K562 (cell line): Measurements from ENCODE around the gene ZNF749. TPM values are rescaled to one million over a fixed set of nuclear protein-coding genes. Genes with fewer than 3 reads are reported as not detected.
A peak's percentile ranks its signal among the peaks of the same experiment; 100 is the strongest.

Source experiments
- CBFB ChIP-seq: sonication (generic); formaldehyde crosslinking; IDR thresholded peaks from 2 replicates; pipeline ENCODE4 v1.4.0; 2020; ENCODE audit warnings: mild to moderate bottlenecking, missing genetic modification reagents
- COPS2 ChIP-seq: fragments of 450-650 bp; conservative IDR thresholded peaks from 2 replicates; pipeline ENCODE4 v1.6.1; 2016; ENCODE audit warnings: mild to moderate bottlenecking, moderate library complexity
- CREBBP ChIP-seq: IDR thresholded peaks from one replicate; pipeline ENCODE4 v1.6.1; 2012; ENCODE audit warnings: low read depth, mild to moderate bottlenecking, control low read depth, inconsistent platforms, low read length
- KLF6 ChIP-seq: fragments of 250-450 bp; sonication (Bioruptor Pico); IDR thresholded peaks from 2 replicates; pipeline ENCODE4 v1.4.0; 2020; ENCODE audit warnings: mild to moderate bottlenecking, moderate library complexity, borderline replicate concordance
- NFIC ChIP-seq: fragments of 450-650 bp; IDR thresholded peaks from 2 replicates; pipeline ENCODE4 v1.6.1; 2017; ENCODE audit warnings: mild to moderate bottlenecking, inconsistent platforms
- PCBP2 ChIP-seq: fragments of 200-400 bp; formaldehyde crosslinking; IDR thresholded peaks from 2 replicates; pipeline ENCODE4 v1.6.1; 2018; ENCODE audit warnings: low read length, low read depth, mild to moderate bottlenecking, moderate library complexity; ENCODE audit not compliant: poor library complexity, severe bottlenecking
- TEAD2 ChIP-seq: fragments of 450-650 bp; IDR thresholded peaks from 2 replicates; pipeline ENCODE4 v1.6.1; 2016; ENCODE audit warnings: missing genetic modification characterization, control low read depth, missing compliant biosample characterization
- TEAD4 ChIP-seq, 2 experiments: sonication (generic) in 1 of 2; formaldehyde crosslinking in 1 of 2; IDR thresholded peaks; 2 replicates each; pipeline versions ENCODE4 v1.6.1 to v1.8.0; 2012 to 2022; ENCODE audit warnings: borderline replicate concordance in 1 of 2, inconsistent platforms in 1 of 2, low read length in 1 of 2, mild to moderate bottlenecking in 1 of 2, missing genetic modification reagents in 1 of 2
- ZNF133 ChIP-seq: fragments of 250-450 bp; sonication (Bioruptor Pico); IDR thresholded peaks from 2 replicates; pipeline ENCODE4 v1.4.0; 2020; ENCODE audit warnings: mild to moderate bottlenecking
- ZNF232 ChIP-seq: sonication (generic); formaldehyde crosslinking; IDR thresholded peaks from 2 replicates; pipeline ENCODE4 v1.8.0; 2022; ENCODE audit warnings: mild to moderate bottlenecking, missing genetic modification reagents
- ZSCAN32 ChIP-seq: fragments of 450-650 bp; formaldehyde crosslinking; IDR thresholded peaks from 2 replicates; pipeline ENCODE4 v1.4.0; 2020; ENCODE audit warnings: mild to moderate bottlenecking, moderate library complexity
- polyA plus RNA-seq, 8 experiments: library from polyadenylated mRNA; depleted of rRNA in 4 of 8; stranded (reverse) in 5 of 8; unstranded in 3 of 8; fragments of >200 nt; fragmentation: Nextera tagmentation in 2 of 8; fragmentation: Illumina TruSeq in 1 of 8; extraction: Ambion mirVana in 2 of 8; extraction: Trizol in 1 of 8; gene quantifications; 2 replicates each; pipeline versions ENCODE4 v1.2.1 to v1.2.3, GENCODE V29; 2011 to 2014; ENCODE audit warnings: inconsistent platforms in 1 of 8, missing spikeins in 1 of 8
- total RNA-seq, 7 experiments: library from RNA; depleted of rRNA in 6 of 7; stranded (reverse); fragments of >200 nt in 6 of 7; fragmentation: Illumina TruSeq in 2 of 7; extraction: Trizol in 2 of 7; gene quantifications; 2 replicates each; pipeline versions ENCODE4 v1.2.1 to v1.2.3, GENCODE V29; 2011 to 2021; ENCODE audit warnings: low replicate concordance in 1 of 7
- TF ChIP-seq, protein P1 (sequence below): fragments of 250-450 bp; sonication (Bioruptor Pico); IDR thresholded peaks from 2 replicates; pipeline ENCODE4 v1.8.0; 2021; ENCODE audit warnings: mild to moderate bottlenecking, moderate library complexity
- TF ChIP-seq, protein P2 (sequence below): fragments of 450-650 bp; formaldehyde crosslinking; IDR thresholded peaks from 2 replicates; pipeline ENCODE4 v1.4.0; 2022; ENCODE audit warnings: missing genetic modification characterization
- TF ChIP-seq, protein P3 (sequence below): fragments of 450-650 bp; IDR thresholded peaks from 2 replicates; pipeline ENCODE4 v1.6.1; 2017; ENCODE audit warnings: antibody characterized with exemption, mild to moderate bottlenecking
- TF ChIP-seq, protein P4 (sequence below): sonication (generic); formaldehyde crosslinking; IDR thresholded peaks from 2 replicates; pipeline ENCODE4 v1.5.0; 2020; ENCODE audit warnings: missing genetic modification reagents

Gene ZNF749
- total and polyA plus RNA-seq, 9 of the 15 experiments (the other 6 are each of a cell fraction or from before 2014, with no cell fraction given), result 5.3 to 33.2 (median 15.0) TPM

DNA sequence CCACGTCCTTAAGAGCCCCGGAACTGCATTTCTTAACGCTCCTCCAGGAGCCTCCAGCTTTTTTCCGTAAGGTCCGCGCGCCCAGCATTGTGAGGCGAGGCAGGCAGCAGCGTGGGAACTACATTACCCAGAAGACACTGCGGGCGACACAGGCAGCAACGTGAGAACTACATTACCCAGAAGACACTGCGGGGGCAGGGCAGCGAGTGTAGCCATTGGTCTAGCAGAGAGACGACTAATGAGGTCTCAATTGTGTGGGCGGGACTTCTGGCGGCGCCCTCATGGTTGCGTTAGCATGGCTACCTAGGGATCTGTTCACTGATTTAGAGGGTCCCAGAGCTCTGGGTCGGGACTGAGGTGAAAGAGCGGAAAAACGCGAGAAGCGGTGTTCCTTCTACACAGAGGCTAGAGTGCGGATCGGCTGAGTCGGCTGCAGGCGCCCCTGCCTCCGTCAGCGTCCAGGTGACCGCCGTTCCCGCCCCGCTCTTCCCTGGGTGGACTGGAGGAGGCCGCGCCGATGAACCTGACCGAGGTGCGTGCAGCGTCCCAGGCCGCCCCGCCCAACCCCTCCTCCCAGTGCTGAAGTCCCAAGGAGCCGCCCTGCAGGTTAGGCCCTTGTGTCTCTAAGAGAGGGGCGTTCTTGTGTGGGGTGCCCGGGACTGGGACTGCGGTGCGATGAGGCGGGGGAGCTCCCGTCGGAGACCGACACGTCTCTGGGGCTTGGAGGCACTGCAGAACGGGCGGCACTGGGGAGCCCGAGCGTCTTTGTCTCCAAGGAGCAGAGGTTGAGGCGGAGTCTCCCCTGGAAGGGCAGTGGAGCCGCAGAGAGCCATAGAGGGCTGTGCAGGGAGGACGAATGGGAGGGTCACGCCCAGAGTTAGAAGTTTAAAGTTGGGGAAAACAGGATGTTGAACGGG lies at the start of gene ZNF749 (continued):
- TF ChIP-seq NFIC (no peak), TEAD4 (IDR thresholded peaks at IDR 0.05; ENCODE audit: low read length) (no peak), TEAD4 (CRISPR knock-in tag; IDR thresholded peaks at IDR 0.05; ENCODE audit: borderline replicate concordance) (no peak), CREBBP (no peak), ZSCAN32 (no peak), KLF6 (CRISPR knock-in tag) (no peak), ZNF232 (CRISPR knock-in tag) (no peak), COPS2 (no peak), PCBP2 (no peak), CBFB (CRISPR knock-in tag) (no peak), ZNF133 (CRISPR knock-in tag) (no peak), TEAD2 (tag) (no peak)
- TF ChIP-seq, protein P1, sequence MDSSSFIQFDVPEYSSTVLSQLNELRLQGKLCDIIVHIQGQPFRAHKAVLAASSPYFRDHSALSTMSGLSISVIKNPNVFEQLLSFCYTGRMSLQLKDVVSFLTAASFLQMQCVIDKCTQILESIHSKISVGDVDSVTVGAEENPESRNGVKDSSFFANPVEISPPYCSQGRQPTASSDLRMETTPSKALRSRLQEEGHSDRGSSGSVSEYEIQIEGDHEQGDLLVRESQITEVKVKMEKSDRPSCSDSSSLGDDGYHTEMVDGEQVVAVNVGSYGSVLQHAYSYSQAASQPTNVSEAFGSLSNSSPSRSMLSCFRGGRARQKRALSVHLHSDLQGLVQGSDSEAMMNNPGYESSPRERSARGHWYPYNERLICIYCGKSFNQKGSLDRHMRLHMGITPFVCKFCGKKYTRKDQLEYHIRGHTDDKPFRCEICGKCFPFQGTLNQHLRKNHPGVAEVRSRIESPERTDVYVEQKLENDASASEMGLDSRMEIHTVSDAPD (CRISPR knock-in tag), result no peak
- TF ChIP-seq, protein P2, sequence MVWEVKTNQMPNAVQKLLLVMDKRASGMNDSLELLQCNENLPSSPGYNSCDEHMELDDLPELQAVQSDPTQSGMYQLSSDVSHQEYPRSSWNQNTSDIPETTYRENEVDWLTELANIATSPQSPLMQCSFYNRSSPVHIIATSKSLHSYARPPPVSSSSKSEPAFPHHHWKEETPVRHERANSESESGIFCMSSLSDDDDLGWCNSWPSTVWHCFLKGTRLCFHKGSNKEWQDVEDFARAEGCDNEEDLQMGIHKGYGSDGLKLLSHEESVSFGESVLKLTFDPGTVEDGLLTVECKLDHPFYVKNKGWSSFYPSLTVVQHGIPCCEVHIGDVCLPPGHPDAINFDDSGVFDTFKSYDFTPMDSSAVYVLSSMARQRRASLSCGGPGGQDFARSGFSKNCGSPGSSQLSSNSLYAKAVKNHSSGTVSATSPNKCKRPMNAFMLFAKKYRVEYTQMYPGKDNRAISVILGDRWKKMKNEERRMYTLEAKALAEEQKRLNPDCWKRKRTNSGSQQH (CRISPR knock-in tag), result no peak
- TF ChIP-seq, protein P3, sequence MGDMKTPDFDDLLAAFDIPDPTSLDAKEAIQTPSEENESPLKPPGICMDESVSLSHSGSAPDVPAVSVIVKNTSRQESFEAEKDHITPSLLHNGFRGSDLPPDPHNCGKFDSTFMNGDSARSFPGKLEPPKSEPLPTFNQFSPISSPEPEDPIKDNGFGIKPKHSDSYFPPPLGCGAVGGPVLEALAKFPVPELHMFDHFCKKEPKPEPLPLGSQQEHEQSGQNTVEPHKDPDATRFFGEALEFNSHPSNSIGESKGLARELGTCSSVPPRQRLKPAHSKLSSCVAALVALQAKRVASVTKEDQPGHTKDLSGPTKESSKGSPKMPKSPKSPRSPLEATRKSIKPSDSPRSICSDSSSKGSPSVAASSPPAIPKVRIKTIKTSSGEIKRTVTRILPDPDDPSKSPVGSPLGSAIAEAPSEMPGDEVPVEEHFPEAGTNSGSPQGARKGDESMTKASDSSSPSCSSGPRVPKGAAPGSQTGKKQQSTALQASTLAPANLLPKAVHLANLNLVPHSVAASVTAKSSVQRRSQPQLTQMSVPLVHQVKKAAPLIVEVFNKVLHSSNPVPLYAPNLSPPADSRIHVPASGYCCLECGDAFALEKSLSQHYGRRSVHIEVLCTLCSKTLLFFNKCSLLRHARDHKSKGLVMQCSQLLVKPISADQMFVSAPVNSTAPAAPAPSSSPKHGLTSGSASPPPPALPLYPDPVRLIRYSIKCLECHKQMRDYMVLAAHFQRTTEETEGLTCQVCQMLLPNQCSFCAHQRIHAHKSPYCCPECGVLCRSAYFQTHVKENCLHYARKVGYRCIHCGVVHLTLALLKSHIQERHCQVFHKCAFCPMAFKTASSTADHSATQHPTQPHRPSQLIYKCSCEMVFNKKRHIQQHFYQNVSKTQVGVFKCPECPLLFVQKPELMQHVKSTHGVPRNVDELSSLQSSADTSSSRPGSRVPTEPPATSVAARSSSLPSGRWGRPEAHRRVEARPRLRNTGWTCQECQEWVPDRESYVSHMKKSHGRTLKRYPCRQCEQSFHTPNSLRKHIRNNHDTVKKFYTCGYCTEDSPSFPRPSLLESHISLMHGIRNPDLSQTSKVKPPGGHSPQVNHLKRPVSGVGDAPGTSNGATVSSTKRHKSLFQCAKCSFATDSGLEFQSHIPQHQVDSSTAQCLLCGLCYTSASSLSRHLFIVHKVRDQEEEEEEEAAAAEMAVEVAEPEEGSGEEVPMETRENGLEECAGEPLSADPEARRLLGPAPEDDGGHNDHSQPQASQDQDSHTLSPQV, result 0 out of 2 replicates have a peak, but pooled peaks have one; percentile 46
- TF ChIP-seq, protein P4, sequence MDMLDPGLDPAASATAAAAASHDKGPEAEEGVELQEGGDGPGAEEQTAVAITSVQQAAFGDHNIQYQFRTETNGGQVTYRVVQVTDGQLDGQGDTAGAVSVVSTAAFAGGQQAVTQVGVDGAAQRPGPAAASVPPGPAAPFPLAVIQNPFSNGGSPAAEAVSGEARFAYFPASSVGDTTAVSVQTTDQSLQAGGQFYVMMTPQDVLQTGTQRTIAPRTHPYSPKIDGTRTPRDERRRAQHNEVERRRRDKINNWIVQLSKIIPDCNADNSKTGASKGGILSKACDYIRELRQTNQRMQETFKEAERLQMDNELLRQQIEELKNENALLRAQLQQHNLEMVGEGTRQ (CRISPR knock-in tag), result no peak
